ENCODE results near the gene AFF3. TPM values are rescaled to one million over a fixed set of nuclear protein-coding genes. Genes with fewer than 3 reads are reported as not detected.
"Not testable (repeated sequence)": the region's sequence is repeated elsewhere in the genome, so short reads cannot be mapped to it uniquely, and the experiment has no call there.

Gene AFF3
- total RNA-seq, 1 donor from 2014 or later, result 8.0 TPM

DNA sequence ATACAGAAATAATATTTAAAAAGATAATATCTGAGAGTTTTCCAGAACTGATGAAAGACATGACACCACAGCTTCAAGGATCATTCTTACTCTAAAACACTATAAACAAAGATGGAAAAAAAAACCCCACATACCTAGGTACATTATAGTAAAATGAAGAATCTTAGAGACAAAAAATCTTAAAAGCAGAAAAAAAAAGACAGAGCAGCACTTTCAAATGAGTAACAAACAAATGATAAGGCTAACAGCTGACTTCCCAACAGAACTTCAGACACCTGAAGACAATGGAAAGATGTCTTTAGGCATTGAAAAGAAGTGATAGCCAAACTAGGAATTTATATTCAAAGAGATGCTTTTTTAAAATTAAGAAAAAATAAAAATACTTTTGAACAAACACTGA is 21.2 kb upstream of the AFF3 start:
- Histone ChIP-seq H3K4me1 (no peaks in the 10 kb centered on the region), H3K27me3 (ENCODE audit: low read depth) (no peaks in the 10 kb centered on the region), H3K36me3 (no peaks in the 10 kb centered on the region), H3K27ac (replicated peaks) (no peak overlapping the region), H3K4me3 (no peak overlapping the region), H3K9me3 (replicated peaks) (peaks cover 12% of the 10 kb centered on the region)
- intact Hi-C loops (cut with micrococcal nuclease), result no loop called here
- TF ChIP-seq, protein P1, sequence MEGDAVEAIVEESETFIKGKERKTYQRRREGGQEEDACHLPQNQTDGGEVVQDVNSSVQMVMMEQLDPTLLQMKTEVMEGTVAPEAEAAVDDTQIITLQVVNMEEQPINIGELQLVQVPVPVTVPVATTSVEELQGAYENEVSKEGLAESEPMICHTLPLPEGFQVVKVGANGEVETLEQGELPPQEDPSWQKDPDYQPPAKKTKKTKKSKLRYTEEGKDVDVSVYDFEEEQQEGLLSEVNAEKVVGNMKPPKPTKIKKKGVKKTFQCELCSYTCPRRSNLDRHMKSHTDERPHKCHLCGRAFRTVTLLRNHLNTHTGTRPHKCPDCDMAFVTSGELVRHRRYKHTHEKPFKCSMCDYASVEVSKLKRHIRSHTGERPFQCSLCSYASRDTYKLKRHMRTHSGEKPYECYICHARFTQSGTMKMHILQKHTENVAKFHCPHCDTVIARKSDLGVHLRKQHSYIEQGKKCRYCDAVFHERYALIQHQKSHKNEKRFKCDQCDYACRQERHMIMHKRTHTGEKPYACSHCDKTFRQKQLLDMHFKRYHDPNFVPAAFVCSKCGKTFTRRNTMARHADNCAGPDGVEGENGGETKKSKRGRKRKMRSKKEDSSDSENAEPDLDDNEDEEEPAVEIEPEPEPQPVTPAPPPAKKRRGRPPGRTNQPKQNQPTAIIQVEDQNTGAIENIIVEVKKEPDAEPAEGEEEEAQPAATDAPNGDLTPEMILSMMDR (IDR thresholded peaks at IDR 0.05; ENCODE audit: borderline replicate concordance), result no peak
- no peak for DNase-seq

DNA sequence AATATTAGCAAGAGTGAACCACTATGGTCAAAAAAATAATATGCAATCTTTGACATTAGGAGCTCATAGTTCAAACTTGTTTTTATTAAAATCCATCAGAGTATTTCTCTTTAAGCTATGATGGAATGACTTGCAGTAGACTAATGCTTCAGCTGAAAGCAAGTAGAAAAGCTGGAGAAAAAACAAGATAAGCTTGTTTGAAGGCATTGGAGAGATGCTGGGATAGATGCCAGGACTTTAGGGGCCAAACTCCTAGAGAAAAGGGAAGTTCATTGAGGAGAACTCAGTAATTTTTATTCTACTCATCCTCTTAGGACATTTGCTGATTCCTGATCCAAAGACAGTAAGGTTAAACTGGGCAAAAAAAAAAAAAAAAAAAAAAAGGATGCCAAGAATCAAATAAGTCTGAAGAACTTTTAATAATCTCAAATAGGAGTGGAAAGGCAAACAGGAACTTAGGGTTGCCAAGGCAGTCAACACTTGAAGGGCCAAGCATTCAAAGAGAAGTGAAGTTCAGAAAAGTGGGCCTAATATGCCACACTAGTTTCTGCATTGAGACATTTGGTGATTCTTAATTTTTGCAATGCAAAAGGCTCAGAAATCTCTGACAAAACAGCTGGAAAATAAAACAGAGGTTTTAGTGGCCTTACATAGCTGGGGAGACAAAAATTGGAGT is 19.7 kb upstream of the AFF3 start:
- peaks cover 12% of the 10 kb centered on the region for H3K9me3 ChIP-seq (replicated peaks)
- no peak overlapping the region for H3K27ac ChIP-seq (replicated peaks)
- intact Hi-C loops (cut with micrococcal nuclease), result no loop called here
- TF ChIP-seq, protein P1 (IDR thresholded peaks at IDR 0.05; ENCODE audit: borderline replicate concordance), result no peak
- no peaks in the 10 kb centered on the region for H3K27me3 ChIP-seq (ENCODE audit: low read depth)
- H3K4me3 ChIP-seq, result no peak overlapping the region
- H3K4me1 ChIP-seq, result no peaks in the 10 kb centered on the region
- H3K36me3 ChIP-seq, result no peaks in the 10 kb centered on the region
- DNase-seq, result no peak

DNA sequence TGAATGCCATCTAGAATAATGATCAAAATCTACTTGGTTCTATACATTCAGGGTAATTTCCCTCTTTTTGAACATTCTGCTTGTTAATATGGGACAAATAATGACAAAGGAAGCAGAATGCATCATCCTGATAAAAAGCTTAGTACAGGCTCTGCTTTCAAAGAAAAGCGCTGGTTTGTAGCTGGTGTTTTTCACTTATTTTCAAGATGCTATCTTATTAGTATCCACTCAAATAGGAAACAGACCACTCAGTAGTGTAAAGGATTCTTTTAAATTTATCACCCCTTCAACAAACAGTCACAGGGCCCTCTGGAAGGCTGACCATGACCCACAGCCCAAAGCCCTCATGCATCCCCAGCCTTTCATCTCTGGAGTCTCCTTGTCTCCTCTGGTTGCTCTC is 18.0 kb upstream of the AFF3 start:
- no peaks in the 10 kb centered on the region for H3K27me3 ChIP-seq (ENCODE audit: low read depth)
- no peak overlapping the region for H3K27ac ChIP-seq (replicated peaks)
- H3K36me3 ChIP-seq, result no peaks in the 10 kb centered on the region
- intact Hi-C loops (cut with micrococcal nuclease), result no loop called here
- H3K4me3 ChIP-seq, result no peak overlapping the region
- no peak for DNase-seq
- TF ChIP-seq, protein P1 (IDR thresholded peaks at IDR 0.05; ENCODE audit: borderline replicate concordance), result no peak
- peaks cover 12% of the 10 kb centered on the region for H3K9me3 ChIP-seq (replicated peaks)
- no peaks in the 10 kb centered on the region for H3K4me1 ChIP-seq

DNA sequence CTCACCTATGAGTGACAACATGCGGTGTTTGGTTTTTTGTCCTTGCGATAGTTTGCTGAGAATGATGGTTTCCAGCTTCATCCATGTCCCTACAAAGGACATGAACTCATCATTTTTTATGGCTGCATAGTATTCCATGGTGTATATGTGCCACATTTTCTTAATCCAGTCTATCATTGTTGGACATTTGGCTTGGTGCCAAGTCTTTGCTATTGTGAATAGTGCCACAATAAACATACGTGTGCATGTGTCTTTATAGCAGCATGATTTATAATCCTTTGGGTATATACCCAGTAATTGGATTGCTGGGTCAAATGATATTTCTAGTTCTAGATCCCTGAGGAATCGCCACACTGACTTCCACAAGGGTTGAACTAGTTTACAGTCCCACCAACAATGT is 9.4 kb upstream of the AFF3 start:
- H3K4me1 ChIP-seq; DNase-seq; H3K4me3 ChIP-seq; H3K27ac ChIP-seq (replicated peaks); intact Hi-C loops (cut with micrococcal nuclease); H3K36me3 ChIP-seq; H3K27me3 ChIP-seq (ENCODE audit: low read depth): not testable (repeated sequence)
- peaks cover 24% of the 10 kb centered on the region for H3K9me3 ChIP-seq (replicated peaks)

DNA sequence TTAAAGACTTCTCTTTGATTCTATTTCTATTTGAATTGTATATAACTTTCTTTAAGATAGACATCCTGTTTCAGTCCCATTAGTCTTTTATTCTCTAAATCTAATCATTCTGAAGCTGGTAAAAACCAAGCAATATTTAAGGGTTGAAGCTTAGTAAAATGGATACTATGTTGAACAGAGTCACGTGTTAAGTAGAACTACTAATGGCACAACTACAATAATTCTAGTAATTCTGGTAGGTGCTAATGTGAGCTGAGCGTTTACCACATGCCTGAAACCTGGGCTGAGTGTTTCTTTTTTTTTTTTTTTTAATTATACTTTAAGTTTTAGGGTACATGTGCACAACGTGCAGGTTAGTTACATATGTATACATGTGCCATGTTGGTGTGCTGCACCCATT is 8.9 kb upstream of the AFF3 start:
- Histone ChIP-seq H3K27me3 (ENCODE audit: low read depth) (peaks cover 3% of the 10 kb centered on the region), H3K27ac (replicated peaks) (no peak overlapping the region), H3K9me3 (replicated peaks) (peaks cover 24% of the 10 kb centered on the region), H3K4me3 (no peak overlapping the region), H3K4me1 (no peaks in the 10 kb centered on the region), H3K36me3 (no peaks in the 10 kb centered on the region)
- no peak for DNase-seq
- TF ChIP-seq, protein P1 (IDR thresholded peaks at IDR 0.05; ENCODE audit: borderline replicate concordance), result no peak
- intact Hi-C loops (cut with micrococcal nuclease), result no loop called here

DNA sequence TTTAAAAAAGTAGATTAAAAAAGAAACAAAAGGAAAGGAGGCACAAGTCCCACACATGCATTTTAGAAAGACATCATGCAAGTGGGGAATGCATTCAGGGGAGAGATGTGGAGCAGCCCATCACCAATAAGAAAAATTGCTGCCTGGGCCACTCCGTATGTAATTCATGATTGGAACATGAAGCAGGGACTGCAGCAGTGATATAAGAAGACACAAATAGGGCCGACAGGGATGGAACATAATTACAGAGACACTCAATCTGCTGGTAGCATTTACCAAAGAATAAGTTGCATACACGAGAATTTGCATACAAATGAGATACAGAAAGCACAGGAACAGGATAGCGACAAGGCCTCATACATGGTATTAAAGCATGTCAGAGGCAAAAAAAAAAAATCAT is 6.5 kb upstream of the AFF3 start:
- no peaks in the 10 kb centered on the region for H3K36me3 ChIP-seq
- peaks cover 6% of the 10 kb centered on the region for H3K27me3 ChIP-seq (ENCODE audit: low read depth)
- H3K27ac ChIP-seq (replicated peaks), result no peak overlapping the region
- peaks cover 24% of the 10 kb centered on the region for H3K9me3 ChIP-seq (replicated peaks)
- no peaks in the 10 kb centered on the region for H3K4me1 ChIP-seq
- no peak overlapping the region for H3K4me3 ChIP-seq
- TF ChIP-seq, protein P1 (IDR thresholded peaks at IDR 0.05; ENCODE audit: borderline replicate concordance), result no peak
- intact Hi-C loops (cut with micrococcal nuclease), result no loop called here
- DNase-seq, result no peak

Measured in left ventricle myocardium inferior (tissue), 1 donor.